HepG2 (cell line): Measurements from ENCODE around the gene WTAP. TPM values are rescaled to one million over a fixed set of nuclear protein-coding genes. Genes with fewer than 3 reads are reported as not detected.

ENCODE experiments used
- ARNT ChIP-seq: fragments of 450-650 bp; IDR thresholded peaks from 2 replicates; pipeline ENCODE4 v1.6.1; 2017
- DMAP1 ChIP-seq: IDR thresholded peaks from 2 replicates; pipeline ENCODE4 v1.6.1; 2016
- ETV6 ChIP-seq: sonication (generic); formaldehyde crosslinking; conservative IDR thresholded peaks from 2 replicates; pipeline ENCODE4 v1.4.0; 2020; ENCODE audit warnings: missing genetic modification reagents
- GMEB2 ChIP-seq: IDR thresholded peaks from 2 replicates; pipeline ENCODE4 v1.6.1; 2016; ENCODE audit warnings: missing biosample characterization, missing genetic modification reagents, low read depth
- HMGXB4 ChIP-seq, 2 experiments: sonication (generic) in 1 of 2; formaldehyde crosslinking in 1 of 2; IDR thresholded peaks; 2 replicates each; pipeline versions ENCODE4 v1.4.0 to v1.6.1; 2018 to 2020; ENCODE audit warnings: missing genetic modification reagents in 2 of 2, borderline replicate concordance in 1 of 2, low read depth in 1 of 2, mild to moderate bottlenecking in 1 of 2, missing biosample characterization in 1 of 2
- HOXA9 ChIP-seq: sonication (generic); formaldehyde crosslinking; IDR thresholded peaks from 2 replicates; pipeline ENCODE4 v1.8.1; 2022; ENCODE audit warnings: missing genetic modification reagents, mild to moderate bottlenecking, moderate library complexity, borderline replicate concordance
- JUNB ChIP-seq: sonication (generic); formaldehyde crosslinking; IDR thresholded peaks from 2 replicates; pipeline ENCODE4 v1.8.0; 2022; ENCODE audit warnings: missing genetic modification reagents, mild to moderate bottlenecking, borderline replicate concordance
- MLXIP ChIP-seq: sonication (generic); formaldehyde crosslinking; IDR thresholded peaks from 2 replicates; pipeline ENCODE4 v1.9.0; 2021; ENCODE audit warnings: missing genetic modification reagents, borderline replicate concordance
- NPAS2 ChIP-seq: sonication (generic); formaldehyde crosslinking; IDR thresholded peaks from 2 replicates; pipeline ENCODE4 v1.8.0; 2022; ENCODE audit warnings: mild to moderate bottlenecking, missing genetic modification reagents, borderline replicate concordance
- POLR2A ChIP-seq, 2 experiments: IDR thresholded peaks; 2 replicates each; pipeline ENCODE4 v1.6.1; 2011; ENCODE audit warnings: low read depth in 2 of 2, low read length in 2 of 2, mild to moderate bottlenecking in 1 of 2, moderate library complexity in 1 of 2; ENCODE audit not compliant: insufficient read depth in 1 of 2
- YY1 ChIP-seq: IDR thresholded peaks from 2 replicates; pipeline ENCODE4 v1.6.1; 2011; ENCODE audit warnings: low read length, low read depth, moderate library complexity, mild to moderate bottlenecking; ENCODE audit not compliant: insufficient read depth, insufficient replicate concordance
- ZFP37 ChIP-seq: sonication (generic); formaldehyde crosslinking; IDR thresholded peaks from 2 replicates; pipeline ENCODE4 v1.4.0; 2020; ENCODE audit warnings: missing genetic modification reagents, borderline replicate concordance
- ZNF121 ChIP-seq: sonication (generic); formaldehyde crosslinking; IDR thresholded peaks from 2 replicates; pipeline ENCODE4 v1.5.0; 2020; ENCODE audit warnings: mild to moderate bottlenecking, missing genetic modification reagents
- ZNF597 ChIP-seq: sonication (generic); formaldehyde crosslinking; IDR thresholded peaks from 2 replicates; pipeline ENCODE4 v1.5.0; 2020; ENCODE audit warnings: missing genetic modification reagents
- ZSCAN21 ChIP-seq: sonication (generic); formaldehyde crosslinking; IDR thresholded peaks from 2 replicates; pipeline ENCODE4 v1.8.0; 2022; ENCODE audit warnings: mild to moderate bottlenecking, missing genetic modification reagents, moderate library complexity, borderline replicate concordance
- ZSCAN30 ChIP-seq: sonication (generic); formaldehyde crosslinking; IDR thresholded peaks from 2 replicates; pipeline ENCODE4 v1.5.0; 2020; ENCODE audit warnings: mild to moderate bottlenecking, missing genetic modification reagents
- ZUFSP ChIP-seq: sonication (generic); formaldehyde crosslinking; IDR thresholded peaks from 2 replicates; pipeline ENCODE4 v1.9.0; 2021; ENCODE audit warnings: missing genetic modification reagents, mild to moderate bottlenecking, borderline replicate concordance
- polyA plus RNA-seq, 8 experiments: library from polyadenylated mRNA; depleted of rRNA in 3 of 8; stranded (reverse) in 7 of 8; unstranded in 1 of 8; fragments of >200 nt; fragmentation: Illumina TruSeq in 4 of 8; extraction: Trizol in 4 of 8; gene quantifications; 2 replicates each; pipeline versions ENCODE4 v1.2.1 to v1.2.3, GENCODE V29; 2011 to 2016; ENCODE audit warnings: low read depth in 4 of 8, missing spikeins in 1 of 8, mixed read lengths in 1 of 8; ENCODE audit not compliant: insufficient read depth in 1 of 8
- total RNA-seq, 5 experiments: library from RNA; depleted of rRNA; stranded (reverse); fragments of >200 nt; fragmentation: Illumina TruSeq; extraction: Trizol; gene quantifications; 2 replicates each; pipeline ENCODE4 v1.2.3, GENCODE V29; 2016; ENCODE audit warnings: low read depth in 1 of 5
- TF ChIP-seq, protein P1 (sequence below): sonication (generic); formaldehyde crosslinking; IDR thresholded peaks from 2 replicates; pipeline ENCODE4 v1.4.0; 2020; ENCODE audit warnings: missing genetic modification reagents, mild to moderate bottlenecking, borderline replicate concordance

WTAP gene
- total and polyA plus RNA-seq, 2 of the 13 experiments (the other 11 are each of a cell fraction or from before 2014, with no cell fraction given), result 31.6 to 167 TPM

DNA sequence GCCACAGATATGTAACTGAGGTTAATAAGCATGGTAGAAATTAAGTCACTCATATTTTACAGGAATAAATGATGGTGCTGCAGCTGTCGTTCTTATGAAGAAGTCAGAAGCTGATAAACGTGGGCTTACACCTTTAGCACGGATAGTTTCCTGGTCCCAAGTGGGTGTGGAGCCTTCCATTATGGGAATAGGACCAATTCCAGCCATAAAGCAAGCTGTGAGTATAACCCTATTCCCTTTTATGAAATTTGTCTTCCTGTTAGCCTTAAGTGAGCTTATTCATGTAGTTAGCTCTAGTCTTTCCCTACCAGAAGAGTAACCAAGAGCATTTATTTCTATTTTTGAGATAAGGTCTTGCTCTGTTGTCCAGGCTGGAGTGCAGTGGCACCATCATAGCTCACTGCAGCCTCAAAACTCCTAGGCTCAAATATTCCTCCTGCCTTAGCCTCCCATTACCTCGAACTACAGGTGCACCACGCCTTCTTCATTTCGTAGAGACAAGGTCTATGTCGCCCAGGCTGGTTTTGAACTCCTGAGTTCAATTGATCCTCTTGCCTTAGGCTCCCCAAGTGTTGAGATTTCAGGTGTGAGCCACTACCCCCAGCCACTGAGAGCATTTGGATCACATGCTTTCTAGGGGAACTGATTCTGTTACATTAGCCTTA is 50.1 kb downstream of the WTAP start (continued):
- TF ChIP-seq GMEB2 (CRISPR knock-in tag) (no peak), JUNB (CRISPR knock-in tag) (peak; percentile 16; the same call in 1 of the 2 replicates), ETV6 (CRISPR knock-in tag) (no peak), ZNF121 (peak; percentile 59; the same call in 1 of the 2 replicates), ZSCAN21 (no peak), ARNT (no peak), NPAS2 (CRISPR knock-in tag) (no peak), DMAP1 (CRISPR knock-in tag) (no peak), YY1 (no peak), MLXIP (CRISPR knock-in tag) (no peak), POLR2A (IDR thresholded peaks at IDR 0.05; ENCODE audit: insufficient read depth in 1 of 2, low read depth in 2 of 2, low read length in 2 of 2) (peak; percentile 27 to 52; a peak in 3 of 4 replicates), ZFP37 (no peak), ZSCAN30 (CRISPR knock-in tag) (no peak), HMGXB4 (CRISPR knock-in tag; IDR thresholded peaks at IDR 0.05; ENCODE audit: borderline replicate concordance in 1 of 2, low read depth in 1 of 2) (no peak), HOXA9 (0 out of 2 replicates have a peak, but pooled peaks have one; percentile 20), ZNF597 (CRISPR knock-in tag) (no peak), ZUFSP (CRISPR knock-in tag) (no peak)
- TF ChIP-seq, protein P1, sequence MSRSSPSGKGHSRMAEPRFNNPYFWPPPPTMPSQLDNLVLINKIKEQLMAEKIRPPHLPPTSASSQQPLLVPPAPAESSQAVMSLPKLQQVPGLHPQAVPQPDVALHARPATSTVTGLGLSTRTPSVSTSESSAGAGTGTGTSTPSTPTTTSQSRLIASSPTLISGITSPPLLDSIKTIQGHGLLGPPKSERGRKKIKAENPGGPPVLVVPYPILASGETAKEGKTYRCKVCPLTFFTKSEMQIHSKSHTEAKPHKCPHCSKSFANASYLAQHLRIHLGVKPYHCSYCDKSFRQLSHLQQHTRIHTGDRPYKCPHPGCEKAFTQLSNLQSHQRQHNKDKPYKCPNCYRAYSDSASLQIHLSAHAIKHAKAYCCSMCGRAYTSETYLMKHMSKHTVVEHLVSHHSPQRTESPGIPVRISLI, result no peak
